GM23248 (cell line): ENCODE results near the gene FOXN3. TPM values are rescaled to one million over a fixed set of nuclear protein-coding genes. Genes with fewer than 3 reads are reported as not detected.

Experiments
- DNase-seq: peaks from one replicate; pipeline ENCODE4 v3.0.0-alpha.2; 2015
- H2AFZ ChIP-seq: fragments of 200-600 bp; sonication (generic); 2 replicates; pipeline ENCODE4 v1.6.1; 2016; ENCODE audit warnings: antibody characterized with exemption
- H3F3A ChIP-seq: fragments of 200-600 bp; sonication (generic); 2 replicates; pipeline ENCODE4 v1.6.1; 2016; ENCODE audit warnings: mild to moderate bottlenecking, antibody characterized with exemption, mixed run types; ENCODE audit not compliant: insufficient read depth
- H3K27ac ChIP-seq: fragments of 200-600 bp; sonication (generic); 2 replicates; pipeline ENCODE4 v1.5.1; 2016; ENCODE audit warnings: mild to moderate bottlenecking
- H3K27me3 ChIP-seq: fragments of 200-600 bp; sonication (generic); replicated peaks from 2 replicates; pipeline ENCODE4 v1.6.1; 2016; ENCODE audit warnings: mild to moderate bottlenecking; ENCODE audit not compliant: insufficient read depth
- H3K36me3 ChIP-seq: fragments of 200-600 bp; sonication (generic); 2 replicates; pipeline ENCODE4 v1.6.1; 2016; ENCODE audit warnings: low read depth, mild to moderate bottlenecking
- H3K4me1 ChIP-seq: fragments of 200-600 bp; sonication (generic); 2 replicates; pipeline ENCODE4 v1.6.1; 2016; ENCODE audit warnings: mild to moderate bottlenecking; ENCODE audit not compliant: insufficient read depth
- H3K4me2 ChIP-seq: fragments of 200-600 bp; sonication (generic); one replicate; pipeline ENCODE4 v1.6.1; 2016; ENCODE audit warnings: mild to moderate bottlenecking; ENCODE audit not compliant: unreplicated experiment
- H3K4me3 ChIP-seq: fragments of 200-600 bp; sonication (generic); 2 replicates; pipeline ENCODE4 v1.5.1; 2016; ENCODE audit warnings: mild to moderate bottlenecking
- H3K79me2 ChIP-seq: fragments of 200-600 bp; sonication (generic); 2 replicates; pipeline ENCODE4 v1.6.1; 2016; ENCODE audit warnings: mild to moderate bottlenecking; ENCODE audit not compliant: insufficient read depth
- H3K9ac ChIP-seq: fragments of 200-600 bp; sonication (generic); 2 replicates; pipeline ENCODE4 v1.6.1; 2016; ENCODE audit warnings: mild to moderate bottlenecking
- H3K9me2 ChIP-seq: fragments of 200-600 bp; sonication (generic); 2 replicates; pipeline ENCODE4 v1.6.1; 2016; ENCODE audit warnings: mixed run types, mild to moderate bottlenecking, moderate library complexity; ENCODE audit not compliant: insufficient read depth
- H3K9me3 ChIP-seq: fragments of 200-600 bp; sonication (generic); one replicate; pipeline ENCODE4 v1.6.1; 2017; ENCODE audit warnings: low read depth
- H4K20me1 ChIP-seq: fragments of 200-600 bp; sonication (generic); 2 replicates; pipeline ENCODE4 v1.6.0; 2016; ENCODE audit not compliant: insufficient read depth
- EZH2 ChIP-seq: fragments of 200-600 bp; sonication (generic); IDR thresholded peaks from 2 replicates; pipeline ENCODE4 v1.6.1; 2018; ENCODE audit warnings: antibody characterized with exemption, mild to moderate bottlenecking; ENCODE audit not compliant: insufficient read depth, poor library complexity, severe bottlenecking
- EZH2phosphoT487 ChIP-seq: fragments of 200-600 bp; sonication (generic); IDR thresholded peaks from 2 replicates; pipeline ENCODE4 v1.6.1; 2018; ENCODE audit warnings: antibody characterized with exemption, moderate library complexity, mild to moderate bottlenecking, low read depth; ENCODE audit not compliant: insufficient read depth
- WGBS, 2 experiments: methylation state at CpG; one replicate each; pipeline ENCODE4 v1.1.6; 2015 to 2017; ENCODE audit warnings: low lambda C conversion rate in 2 of 2, low coverage in 1 of 2; ENCODE audit errors: missing lambda C conversion rate in 2 of 2; 5-methylcytosine and 5-hydroxymethylcytosine counted together
- in situ Hi-C: fragments of 300-500 bp; cut with MboI; formaldehyde crosslinking; loops from 2 replicates; pipeline ENCODE4 v1.15.0; 2020
- polyA plus RNA-seq: library from polyadenylated mRNA; unstranded; fragments of >200 nt; fragmentation: Nextera tagmentation; extraction: Ambion mirVana; gene quantifications from 2 replicates; pipeline ENCODE4 v1.2.1, GENCODE V29; 2016
- total RNA-seq: library from RNA; depleted of rRNA; stranded (reverse); fragments of >200 nt; shearing (Covaris generic); gene quantifications from 2 replicates; pipeline ENCODE4 v1.2.3, GENCODE V29; 2014

FOXN3 gene
- total and polyA plus RNA-seq, 2 experiments from 2014 or later: 18.6 to 19.0 TPM

GRCh38 chr14:89108608-89109007 is 308.4 kb downstream of the FOXN3 start:
- no peaks in the 10 kb centered on the region for H3F3A ChIP-seq
- no peak overlapping the region for H3K4me2 ChIP-seq
- H3K4me1 ChIP-seq: no peaks in the 10 kb centered on the region
- TF ChIP-seq EZH2phosphoT487 (no peak), EZH2 (no peak)
- H3K36me3 ChIP-seq: no peaks in the 10 kb centered on the region
- no peaks in the 10 kb centered on the region for H3K79me2 ChIP-seq
- in situ Hi-C loops: no loop called here
- no peak overlapping the region for H3K27ac ChIP-seq
- H3K9ac ChIP-seq: no peak overlapping the region
- DNase-seq: no peak
- H3K9me3 ChIP-seq: no peaks in the 10 kb centered on the region
- H3K27me3 ChIP-seq: 0 out of 2 replicates have a peak, but pooled peaks cover 13% of the 10 kb centered on the region
- no peak overlapping the region for H3K4me3 ChIP-seq
- no peaks in the 10 kb centered on the region for H4K20me1 ChIP-seq
- H2AFZ ChIP-seq: no peak overlapping the region
- 49 to 61% methylated on average over 4 of the region's 4 CpGs for WGBS, 2 experiments
- no peaks in the 10 kb centered on the region for H3K9me2 ChIP-seq

GRCh38 chr14:89107626-89108025 is 309.4 kb downstream of the FOXN3 start:
- WGBS, 2 experiments: 57 to 59% methylated on average over 5 of the region's 5 CpGs
- no peaks in the 10 kb centered on the region for H3F3A ChIP-seq
- H4K20me1 ChIP-seq: no peaks in the 10 kb centered on the region
- H3K27ac ChIP-seq: no peak overlapping the region
- no peak overlapping the region for H2AFZ ChIP-seq
- no peaks in the 10 kb centered on the region for H3K4me1 ChIP-seq
- H3K79me2 ChIP-seq: no peaks in the 10 kb centered on the region
- no peak overlapping the region for H3K4me3 ChIP-seq
- no peak for TF ChIP-seq EZH2
- no peak for TF ChIP-seq EZH2phosphoT487
- DNase-seq: no peak
- H3K9ac ChIP-seq: no peak overlapping the region
- no peaks in the 10 kb centered on the region for H3K9me3 ChIP-seq
- in situ Hi-C loops: no loop called here
- no peaks in the 10 kb centered on the region for H3K9me2 ChIP-seq
- H3K27me3 ChIP-seq: 0 out of 2 replicates have a peak, but pooled peaks cover 11% of the 10 kb centered on the region
- no peak overlapping the region for H3K4me2 ChIP-seq
- H3K36me3 ChIP-seq: no peaks in the 10 kb centered on the region
